Measurements from ENCODE around the gene GPR183.

DNA sequence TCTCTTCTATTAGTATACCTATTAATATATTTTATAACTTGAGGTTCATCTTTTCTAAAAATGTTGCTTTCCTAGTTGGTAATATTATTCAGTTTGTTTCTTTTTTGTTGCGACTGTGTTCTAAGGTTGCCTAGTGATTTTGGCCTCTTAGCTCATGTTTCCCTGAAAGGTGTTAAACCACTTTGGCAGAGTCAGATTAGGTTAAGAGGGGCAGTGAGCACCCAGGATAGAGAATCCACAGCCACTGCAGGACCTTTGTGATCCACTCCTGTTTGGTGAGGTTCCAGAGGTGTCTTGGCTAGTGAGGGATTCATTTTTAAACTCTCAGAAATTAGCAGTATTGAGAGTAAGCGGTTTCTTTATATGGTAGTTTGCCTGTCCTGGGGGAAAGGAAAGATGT is 34.1 kb downstream of the GPR183 start:
- no peak for TF ChIP-seq POLR2A (IDR thresholded peaks at IDR 0.05; ENCODE audit: low read depth)
- no peak for TF ChIP-seq EP300 (IDR thresholded peaks at IDR 0.05)
- TF ChIP-seq, protein P1, sequence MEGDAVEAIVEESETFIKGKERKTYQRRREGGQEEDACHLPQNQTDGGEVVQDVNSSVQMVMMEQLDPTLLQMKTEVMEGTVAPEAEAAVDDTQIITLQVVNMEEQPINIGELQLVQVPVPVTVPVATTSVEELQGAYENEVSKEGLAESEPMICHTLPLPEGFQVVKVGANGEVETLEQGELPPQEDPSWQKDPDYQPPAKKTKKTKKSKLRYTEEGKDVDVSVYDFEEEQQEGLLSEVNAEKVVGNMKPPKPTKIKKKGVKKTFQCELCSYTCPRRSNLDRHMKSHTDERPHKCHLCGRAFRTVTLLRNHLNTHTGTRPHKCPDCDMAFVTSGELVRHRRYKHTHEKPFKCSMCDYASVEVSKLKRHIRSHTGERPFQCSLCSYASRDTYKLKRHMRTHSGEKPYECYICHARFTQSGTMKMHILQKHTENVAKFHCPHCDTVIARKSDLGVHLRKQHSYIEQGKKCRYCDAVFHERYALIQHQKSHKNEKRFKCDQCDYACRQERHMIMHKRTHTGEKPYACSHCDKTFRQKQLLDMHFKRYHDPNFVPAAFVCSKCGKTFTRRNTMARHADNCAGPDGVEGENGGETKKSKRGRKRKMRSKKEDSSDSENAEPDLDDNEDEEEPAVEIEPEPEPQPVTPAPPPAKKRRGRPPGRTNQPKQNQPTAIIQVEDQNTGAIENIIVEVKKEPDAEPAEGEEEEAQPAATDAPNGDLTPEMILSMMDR (IDR thresholded peaks at IDR 0.05) = no peak
- no peak for TF ChIP-seq POLR2AphosphoS5 (IDR thresholded peaks at IDR 0.05)
